ENCODE data around the gene DGAT2.

DGAT2 gene

DNA sequence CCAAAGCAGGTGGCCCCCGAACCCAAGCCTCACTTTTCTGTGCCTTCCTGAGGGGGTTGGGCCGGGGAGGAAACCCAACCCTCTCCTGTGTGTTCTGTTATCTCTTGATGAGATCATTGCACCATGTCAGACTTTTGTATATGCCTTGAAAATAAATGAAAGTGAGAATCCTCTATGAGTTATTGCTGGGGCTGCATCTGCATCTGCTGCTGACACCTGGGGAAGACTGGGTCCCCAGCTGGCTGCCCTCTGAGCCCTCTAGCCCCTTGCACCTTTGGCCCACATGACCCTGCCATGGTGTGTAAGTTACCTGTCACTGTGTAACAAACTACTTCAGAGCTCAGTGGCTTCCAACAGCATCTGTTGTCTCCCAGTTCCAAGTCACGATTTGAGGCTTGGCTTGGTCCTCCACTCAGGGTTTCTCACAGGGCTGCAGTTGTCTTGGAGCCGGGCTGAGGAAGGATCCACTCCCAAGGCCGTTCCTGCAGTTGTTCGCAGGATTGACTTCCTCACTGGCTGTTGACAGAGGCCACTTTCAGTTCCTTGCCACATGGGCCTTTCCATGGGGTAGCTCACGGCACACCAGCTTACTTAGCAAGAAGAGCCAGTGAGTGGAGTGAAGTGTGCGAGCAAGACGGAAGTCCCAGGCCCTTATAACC lies 32.9 kb downstream of the DGAT2 start:
- DNase-seq (ENCODE audit: low spot score): peak; percentile 69

DNA sequence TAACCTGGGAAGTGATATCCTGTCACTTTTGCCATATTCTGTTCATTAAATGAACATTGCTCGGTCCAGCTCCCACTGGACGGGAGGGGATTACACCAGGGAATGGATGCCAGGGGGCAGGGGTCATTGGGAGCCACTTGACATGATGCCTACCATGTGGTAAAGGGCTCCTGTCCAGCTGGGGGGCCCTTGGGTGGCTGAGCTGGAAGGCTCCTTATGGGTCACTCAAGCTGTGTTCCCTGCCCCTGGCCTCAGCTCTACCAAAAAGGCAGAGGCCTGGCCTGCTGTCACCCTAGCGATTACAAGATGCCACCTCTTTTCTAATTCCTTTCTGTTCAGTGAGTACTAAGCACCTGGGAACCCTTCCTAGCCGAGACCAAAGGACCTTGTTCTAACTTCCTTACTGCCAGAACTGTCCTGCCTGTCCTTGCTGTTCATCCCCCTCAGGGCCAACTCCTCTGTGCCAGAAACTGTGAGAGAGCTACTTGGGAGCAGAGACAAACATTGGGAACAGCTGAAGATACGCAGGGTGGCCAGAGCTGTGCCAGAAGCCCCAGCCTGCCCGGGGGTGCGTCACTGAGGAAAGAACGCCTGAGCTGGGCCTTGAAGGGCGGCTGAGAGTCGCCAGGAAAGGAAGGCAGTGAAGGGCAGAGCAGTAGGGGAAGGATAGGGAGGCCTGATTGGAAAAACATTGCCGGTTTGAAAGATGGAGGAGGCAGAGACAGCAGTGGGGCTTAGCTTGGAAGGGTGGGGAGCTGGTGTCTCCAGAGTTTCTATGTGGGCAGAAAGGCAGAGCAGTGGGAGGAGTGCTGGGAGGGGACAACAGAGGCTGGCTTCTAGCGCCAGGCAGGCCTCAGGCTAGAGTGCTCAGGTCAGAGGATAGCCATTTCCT lies 33.7 kb downstream of the DGAT2 start:
- DNase-seq (ENCODE audit: low spot score): no peak

DNA sequence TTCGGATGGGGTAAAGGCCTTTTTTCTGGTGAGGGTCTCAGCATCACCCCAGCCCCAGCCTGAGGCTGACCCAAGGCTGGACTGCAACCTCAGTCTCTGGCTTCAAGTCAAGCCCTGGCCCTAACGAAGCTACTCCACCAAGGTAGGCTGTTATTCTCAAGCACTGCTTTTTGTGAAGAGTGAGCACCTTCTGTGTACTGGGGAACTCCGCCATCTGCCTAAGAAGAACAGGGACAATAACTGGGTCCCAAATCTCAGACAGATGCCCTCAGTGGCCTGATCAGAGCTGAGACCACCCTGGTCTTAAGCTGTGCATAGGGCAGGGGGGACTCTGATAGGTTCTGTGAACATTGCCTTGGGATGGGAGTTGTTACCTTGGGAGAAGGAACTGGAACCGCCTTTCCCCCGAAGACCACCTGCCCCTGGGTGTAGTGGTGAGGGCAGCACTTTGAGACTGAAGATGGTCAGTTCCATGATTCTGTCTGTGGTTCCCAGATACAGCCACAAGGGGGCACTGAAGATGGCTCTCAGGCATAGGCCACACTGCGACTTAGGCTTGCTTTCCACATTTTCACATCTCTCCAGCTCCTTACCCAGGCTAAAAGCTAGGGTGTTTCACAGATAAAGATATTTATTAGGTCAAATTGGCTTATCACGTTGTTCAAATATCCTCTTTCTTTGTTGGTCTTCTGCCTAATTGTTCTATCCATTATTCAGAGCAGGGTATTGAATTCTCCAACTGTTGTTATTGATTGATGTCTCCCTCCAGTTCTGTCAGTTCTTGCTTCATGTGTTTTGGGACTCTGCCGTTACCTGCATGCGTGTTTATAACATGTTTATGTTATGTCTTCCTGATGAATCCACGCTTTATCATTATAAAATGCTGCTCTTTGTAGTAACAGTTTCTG lies 34.6 kb downstream of the DGAT2 start:
- peak; percentile 90 for DNase-seq (ENCODE audit: low spot score)

DNA sequence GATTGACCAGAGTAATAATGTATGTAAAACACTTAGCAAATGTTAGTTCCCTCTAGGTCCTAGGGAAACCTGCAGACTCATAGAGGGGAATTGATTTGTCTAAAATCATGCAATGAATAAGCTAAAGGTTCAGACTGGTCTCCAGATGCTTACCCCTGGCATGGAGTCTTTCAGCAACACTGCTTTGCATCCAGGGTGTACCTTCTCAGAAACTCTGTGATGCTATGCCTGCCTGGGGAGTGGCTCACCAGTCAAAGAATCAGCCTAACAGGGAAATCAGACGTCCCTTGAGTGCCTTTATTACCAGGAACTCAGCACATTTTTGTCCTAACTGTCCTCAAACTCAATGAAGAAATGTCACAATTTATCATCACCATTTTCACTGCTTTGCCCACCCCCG lies 40.5 kb downstream of the DGAT2 start:
- no peak for DNase-seq (ENCODE audit: low spot score)

DNA sequence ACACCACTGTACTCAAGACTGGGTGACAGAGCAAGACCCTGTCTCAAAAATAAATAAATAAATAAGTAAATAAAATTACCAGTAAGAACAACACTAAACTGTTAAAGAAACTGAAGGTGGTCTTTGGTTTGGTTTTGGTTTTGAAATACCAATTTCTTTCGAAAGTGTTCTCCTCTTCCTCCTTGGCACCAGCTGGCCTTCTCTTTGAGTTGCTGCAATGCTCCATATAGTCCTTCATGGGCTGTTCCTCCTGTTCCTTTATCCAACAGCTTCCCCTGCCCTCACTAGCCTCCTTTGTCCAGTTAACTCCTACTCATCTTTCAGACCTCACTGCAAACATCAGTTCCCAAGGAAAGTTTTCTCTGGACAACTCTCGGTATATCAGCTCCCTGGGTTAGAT lies 41.4 kb downstream of the DGAT2 start:
- no peak for DNase-seq (ENCODE audit: low spot score)

DNA sequence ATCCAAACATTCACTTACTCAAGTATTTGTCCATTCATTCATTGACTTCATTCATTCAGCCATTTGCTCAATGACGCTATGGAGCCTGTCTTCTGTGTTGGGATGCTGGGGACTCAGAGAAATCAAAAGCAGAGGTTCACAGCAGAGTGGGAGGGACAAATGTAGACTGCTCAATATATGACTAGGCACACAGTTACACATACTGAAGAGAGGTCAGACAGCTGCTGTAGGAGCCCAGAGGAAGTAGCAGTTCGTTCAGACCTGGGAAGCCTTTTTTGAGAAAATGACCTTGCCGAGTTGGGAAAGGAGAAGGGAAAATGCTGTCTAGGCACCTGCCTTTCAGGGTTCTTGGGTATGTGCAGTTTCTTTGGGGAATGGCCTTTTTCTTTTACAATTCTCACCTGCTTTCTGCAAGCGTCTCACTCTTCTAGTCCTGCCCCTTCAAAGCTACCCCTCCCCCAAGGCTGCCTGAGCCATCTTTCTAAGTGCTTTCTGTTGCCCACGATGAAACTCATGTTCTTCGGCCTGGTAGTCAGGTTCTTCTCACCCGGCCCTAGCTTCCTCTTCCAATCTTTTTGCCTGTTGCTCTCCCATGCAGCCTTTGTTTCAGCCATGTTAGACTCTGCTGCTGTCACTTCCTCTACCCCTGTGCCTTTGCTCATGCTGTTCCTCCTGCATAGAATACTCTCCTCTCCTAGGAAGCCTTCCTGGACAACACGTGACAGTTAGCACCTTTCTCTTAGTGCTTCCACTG lies 42.2 kb downstream of the DGAT2 start:
- DNase-seq (ENCODE audit: low spot score): no peak

DNA sequence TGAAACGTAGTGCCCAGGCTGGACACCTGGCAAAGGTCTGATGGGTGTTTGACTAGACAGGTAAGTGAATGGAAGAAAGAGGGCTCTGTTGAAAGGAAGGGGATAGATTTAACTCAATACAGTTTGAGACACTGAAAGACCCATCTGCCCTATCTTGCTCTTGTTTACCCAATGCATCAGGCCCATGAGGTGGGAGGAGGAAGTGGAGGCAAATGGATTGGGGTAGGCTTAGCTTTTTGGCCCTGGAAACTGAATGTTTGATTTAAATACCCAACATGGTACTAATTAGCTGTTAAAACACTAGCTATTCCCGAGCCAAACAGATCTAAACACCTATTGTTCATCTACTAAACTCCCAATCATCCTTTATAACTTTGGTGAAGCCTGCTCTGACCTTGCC lies 42.9 kb downstream of the DGAT2 start:
- DNase-seq (ENCODE audit: low spot score): no peak

DNA sequence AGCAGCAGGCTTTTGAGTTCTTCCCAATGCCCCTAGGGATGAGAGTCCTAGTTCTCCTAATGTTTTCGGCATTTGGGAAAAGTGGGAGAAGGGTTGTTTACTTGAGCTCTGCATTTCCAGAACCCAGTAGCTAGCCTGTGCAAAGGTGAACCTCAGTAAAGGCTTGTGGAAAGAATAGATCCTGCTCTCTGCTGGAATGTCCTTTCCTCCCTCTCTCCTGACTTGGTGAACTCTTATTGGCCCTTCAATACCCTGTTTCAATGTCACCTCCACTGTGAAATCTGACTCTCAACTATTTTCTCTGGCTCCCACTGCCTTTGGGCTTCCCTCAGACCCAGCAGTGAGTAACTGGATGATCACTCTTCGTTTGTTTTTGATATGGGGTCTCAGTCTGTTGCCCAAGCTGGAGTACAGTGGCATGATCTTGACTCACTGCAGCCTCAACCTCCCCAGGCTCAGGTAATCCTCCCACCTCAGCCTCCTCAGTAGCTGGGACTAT lies 44.0 kb downstream of the DGAT2 start:
- DNase-seq (ENCODE audit: low spot score): no peak

DNA sequence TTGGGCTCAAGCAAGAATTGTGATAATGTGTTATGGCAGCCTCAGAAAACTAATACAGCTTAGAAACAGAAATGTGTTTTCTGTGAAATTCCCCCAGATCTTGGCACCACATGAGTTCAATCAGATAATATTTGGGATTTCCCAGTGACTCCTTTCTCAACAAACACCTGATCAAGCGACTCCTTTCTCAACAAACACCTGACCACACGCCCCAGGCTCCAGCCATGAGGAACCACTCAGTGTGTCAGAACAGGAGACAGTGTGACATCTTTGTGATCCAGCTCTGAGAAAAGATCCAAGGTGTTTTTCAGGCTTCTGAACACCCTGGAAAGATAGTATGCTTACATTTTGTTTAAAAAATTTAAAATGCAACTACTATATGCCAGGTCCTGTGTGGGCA lies 44.5 kb downstream of the DGAT2 start:
- no peak for DNase-seq (ENCODE audit: low spot score)

DNA sequence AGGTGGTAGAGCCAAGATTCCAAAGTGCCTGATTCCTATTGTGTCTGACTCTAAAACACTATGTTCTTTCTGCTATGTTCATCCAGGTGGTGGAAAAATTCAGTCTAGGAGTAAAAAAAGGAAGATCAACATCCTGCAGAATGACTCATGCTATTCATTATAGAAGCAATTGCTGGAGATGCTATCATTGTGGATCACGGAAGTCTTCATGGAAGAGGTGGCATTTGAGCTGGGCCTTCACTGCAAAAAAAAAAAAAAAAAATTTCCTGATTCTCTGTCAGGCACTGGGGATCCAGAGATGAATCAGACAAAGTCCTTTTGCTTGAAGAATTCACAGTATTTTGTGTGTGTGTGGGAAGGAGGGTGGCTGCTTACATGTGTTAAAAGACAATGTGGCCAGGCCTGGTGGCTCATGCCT lies 45.1 kb downstream of the DGAT2 start:
- DNase-seq (ENCODE audit: low spot score): no peak

DNA sequence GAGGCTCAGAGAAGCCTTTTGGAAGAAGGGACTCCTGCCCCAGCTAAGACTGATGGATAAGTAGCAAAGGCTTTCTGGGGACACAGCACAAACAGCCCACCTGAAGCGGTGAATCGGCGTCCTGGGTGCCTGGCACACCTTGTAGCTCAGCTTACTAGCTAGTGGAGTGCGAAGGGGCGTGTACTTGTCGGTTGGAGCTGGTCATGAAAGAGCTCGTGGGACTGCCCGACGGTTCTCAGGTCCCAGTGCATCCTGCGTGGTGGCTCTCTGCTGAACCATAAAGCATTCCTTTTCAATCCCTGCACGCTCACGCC lies 45.7 kb downstream of the DGAT2 start:
- DNase-seq (ENCODE audit: low spot score): no peak

DNA sequence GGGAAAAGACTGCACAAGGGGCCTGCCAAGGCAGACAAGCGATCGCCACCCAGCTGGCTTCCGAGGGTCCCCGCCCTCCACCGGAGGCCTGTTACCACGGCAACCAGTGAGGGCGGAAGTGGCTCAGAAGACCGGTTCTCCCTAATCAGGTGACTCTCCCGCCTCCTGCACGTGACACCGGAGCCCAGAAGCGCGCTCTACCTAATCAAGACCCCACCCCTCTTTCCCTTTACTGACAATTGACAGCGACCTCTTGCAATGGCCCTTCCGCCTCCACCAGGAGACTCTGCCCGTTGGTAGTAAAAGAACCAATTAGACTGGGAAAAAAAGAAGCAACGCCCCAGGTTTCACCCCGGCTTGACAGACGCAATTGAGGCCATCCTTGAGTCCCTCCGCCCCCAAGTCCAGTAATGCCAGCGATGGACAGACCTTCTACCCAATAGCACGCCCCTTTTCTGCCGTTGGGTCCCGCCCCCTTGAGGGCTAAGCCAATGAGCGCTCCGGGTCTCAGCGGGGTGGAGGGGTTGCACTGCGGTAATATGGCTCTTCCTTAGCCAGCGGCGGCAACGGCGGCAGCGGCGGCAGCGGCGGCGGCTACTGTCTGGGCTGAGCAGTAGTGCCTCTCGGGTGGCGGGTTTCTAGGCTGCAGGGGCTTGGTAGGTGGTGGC lies 46.2 kb downstream of the DGAT2 start, which contains the start of gene UVRAG:
Gene UVRAG (plus strand): TSS at position 534 of the 668 bp plus-strand sequence. CDS start 198 bp downstream, outside the sequence.
- peak; percentile 100 for DNase-seq (ENCODE audit: low spot score)

DNA sequence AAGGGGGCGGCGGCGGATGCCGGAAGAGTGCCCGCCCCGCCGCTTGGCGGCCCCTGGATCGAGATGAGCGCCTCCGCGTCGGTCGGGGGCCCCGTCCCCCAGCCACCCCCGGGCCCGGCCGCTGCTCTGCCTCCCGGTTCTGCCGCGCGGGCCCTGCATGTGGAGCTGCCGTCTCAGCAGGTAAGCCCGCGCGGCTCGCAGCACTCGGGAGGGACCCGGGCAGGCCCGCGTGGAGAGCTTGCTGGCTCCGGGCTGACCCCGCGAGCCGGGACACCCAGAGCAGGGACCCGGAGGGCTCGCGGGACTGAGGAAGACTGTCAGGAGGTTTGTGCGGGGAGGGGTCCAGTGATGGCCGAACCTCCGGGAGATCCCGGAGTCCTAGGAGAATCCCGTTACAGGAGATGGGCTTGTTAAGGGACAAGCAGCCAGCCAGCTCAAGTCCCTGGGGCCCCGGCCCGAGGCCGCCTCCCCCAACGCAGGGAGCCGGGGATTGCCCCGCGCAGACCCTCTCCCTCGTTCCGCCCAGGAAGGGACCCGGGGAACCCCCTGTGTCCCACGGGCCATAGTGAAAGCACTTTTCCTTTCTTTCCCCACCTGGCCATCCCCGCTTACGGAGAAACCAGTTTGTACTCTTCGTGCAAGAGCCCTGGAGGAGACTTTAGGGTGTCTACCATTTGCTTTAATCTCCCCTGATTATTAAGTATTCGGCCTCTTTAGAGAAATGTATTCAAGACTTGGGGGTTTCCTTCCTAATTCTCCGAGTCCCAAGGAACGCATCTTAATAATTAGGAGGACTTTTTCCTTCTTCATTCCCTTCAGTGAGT lies 47.0 kb downstream of the DGAT2 start:
- no peak for DNase-seq (ENCODE audit: low spot score)

DNA sequence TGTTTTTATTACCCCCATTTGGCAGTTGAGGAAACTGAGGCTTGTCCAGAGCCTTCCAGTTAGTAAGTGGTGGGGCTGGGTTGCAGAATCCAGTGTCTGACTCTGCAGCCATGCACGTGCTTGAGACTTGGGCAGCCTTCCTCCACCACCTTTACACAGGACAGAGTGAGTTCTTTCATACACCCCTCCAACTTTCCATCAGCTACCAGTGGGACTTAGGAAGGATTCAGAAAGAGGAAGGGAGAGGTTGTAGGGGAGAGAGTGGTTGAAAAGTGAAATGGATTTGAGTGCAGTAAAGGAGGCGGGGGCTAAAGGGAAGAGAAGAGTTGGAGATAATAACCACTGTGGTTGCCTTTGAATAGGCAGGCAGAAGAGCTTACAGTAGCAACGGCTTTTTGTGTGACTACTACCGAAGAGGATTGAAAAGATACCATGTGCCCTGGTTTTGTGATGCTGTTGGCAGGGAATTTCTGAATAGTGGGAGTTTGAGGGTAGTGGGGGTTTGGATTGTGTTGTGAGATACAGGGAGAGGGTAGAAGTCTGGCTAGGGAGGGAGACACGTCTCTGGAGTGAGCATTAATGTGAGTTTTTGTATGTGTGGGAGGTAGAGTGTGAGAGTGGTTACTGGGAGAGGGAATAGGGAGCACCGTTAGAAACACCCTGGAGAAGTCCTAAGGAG lies 48.1 kb downstream of the DGAT2 start:
- DNase-seq (ENCODE audit: low spot score): no peak

DNA sequence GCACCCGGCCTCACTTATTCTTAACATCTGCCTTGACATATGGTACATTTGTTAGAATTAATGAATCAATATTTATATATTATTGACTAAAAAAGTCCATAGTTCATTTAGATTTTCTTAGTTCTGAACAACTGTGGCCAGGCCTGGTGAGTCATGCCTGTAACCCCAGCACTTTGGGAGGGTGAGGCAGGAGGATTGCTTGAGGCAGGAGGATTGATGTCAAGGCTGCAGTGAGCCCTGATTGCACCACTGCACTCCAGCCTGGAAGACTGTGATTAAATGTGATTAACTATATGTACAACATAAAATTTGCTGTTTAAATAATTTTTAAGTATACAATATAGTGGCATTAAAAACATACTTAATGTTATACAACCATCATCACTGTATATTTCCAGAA lies 52.1 kb downstream of the DGAT2 start:
- DNase-seq (ENCODE audit: low spot score): no peak

DNA sequence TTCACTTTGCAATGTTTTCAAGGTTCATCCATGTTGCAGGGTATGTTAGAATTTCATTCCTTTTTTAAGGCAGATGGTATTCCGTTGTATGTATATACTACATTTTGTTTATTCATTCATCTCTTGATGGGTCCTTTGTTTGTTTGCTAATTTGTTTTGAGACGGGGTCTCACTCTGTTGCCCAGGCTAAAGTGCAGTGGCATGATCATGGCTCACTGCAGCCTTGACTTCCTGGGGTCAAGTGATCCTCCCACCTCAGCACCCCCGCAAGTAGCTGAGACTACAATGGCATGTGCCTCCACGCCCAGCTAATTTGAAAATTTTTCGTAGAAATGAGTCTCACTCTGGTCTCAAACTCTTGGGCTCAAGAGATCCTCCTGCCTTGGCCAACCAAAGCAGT lies 52.6 kb downstream of the DGAT2 start:
- no peak for DNase-seq (ENCODE audit: low spot score)

DNA sequence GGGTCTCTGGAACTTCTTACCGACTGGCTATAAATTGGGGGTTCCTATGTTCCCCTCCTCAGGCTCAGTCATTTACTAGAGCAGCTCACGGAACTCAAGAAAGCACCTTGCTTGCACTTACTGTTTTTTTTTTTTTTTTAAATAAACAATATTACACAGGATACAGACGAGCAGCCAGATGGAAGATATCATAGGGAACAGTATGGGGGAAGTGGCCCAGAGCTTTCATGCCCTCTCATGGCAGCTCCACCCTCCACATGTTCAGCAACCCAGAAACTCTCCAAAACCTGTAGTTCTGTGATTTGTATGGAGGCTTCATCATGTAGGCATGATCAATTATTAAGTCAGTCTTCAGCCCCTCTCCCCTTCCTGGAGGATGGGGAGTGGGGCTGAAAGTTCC lies 54.0 kb downstream of the DGAT2 start:
- no peak for DNase-seq (ENCODE audit: low spot score)

DNA sequence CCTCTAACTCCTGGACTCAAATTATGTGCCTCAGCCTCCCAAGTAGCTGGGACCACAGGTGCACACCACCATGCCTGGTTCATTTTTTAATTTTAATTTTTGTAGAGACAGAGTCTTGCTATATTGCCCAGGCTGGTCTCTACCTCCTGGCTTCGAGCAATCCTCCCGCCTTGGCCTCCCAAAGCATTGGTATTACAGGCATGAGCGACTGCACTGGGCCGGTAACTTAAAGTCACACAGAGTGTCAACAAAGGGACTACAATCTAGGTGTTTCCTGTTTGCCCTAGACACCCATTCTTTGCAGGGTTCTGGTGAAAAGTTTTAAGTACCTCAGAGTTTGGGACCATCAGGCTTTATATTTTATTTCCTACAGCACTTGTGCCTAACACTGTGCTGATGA lies 54.8 kb downstream of the DGAT2 start:
- no peak for DNase-seq (ENCODE audit: low spot score)

DNA sequence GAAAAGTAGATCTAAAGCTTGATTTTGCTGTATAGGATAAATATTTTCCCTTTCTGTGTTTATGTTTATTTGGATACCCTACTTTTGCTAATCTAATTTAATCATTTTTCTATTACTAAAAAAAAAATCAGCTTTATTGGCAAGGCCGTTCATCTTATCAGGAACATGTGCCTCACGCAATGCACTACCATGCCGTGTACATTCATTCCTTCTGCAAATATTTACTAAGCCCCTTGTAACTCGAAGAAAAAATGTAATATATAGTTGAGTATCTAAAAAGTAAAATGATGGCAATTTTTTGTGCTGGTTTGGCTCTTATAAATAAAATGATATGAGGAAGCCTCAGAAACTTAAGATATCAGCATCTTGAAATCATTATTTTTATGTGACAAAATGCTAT lies 55.4 kb downstream of the DGAT2 start:
- DNase-seq (ENCODE audit: low spot score): no peak

All from pons (tissue), 1 donor.